Stomach (tissue), 9 donors: ENCODE results near the gene TBX10. TPM values are rescaled to one million over a fixed set of nuclear protein-coding genes. Genes with fewer than 3 reads are reported as not detected.

Experiments used
- DNase-seq, 2 donors: peaks; one replicate each; pipeline versions ENCODE4 v3.0.0 to v3.0.0-alpha.2; 2013 to 2019
- H3K27ac ChIP-seq, 5 donors: fragments of 200-600 bp in 4 of 5; sonication (generic) in 4 of 5; one replicate each; pipeline ENCODE4 v1.5.1; 2013 to 2019; ENCODE audit warnings: mild to moderate bottlenecking in 1 of 5, moderate library complexity in 1 of 5
- H3K27me3 ChIP-seq, 3 donors: fragments of 200-600 bp; sonication (generic); one replicate each; pipeline ENCODE4 v1.5.1; 2017 to 2019; ENCODE audit warnings: mixed run types in 1 of 3
- H3K36me3 ChIP-seq, 4 donors: fragments of 200-600 bp; sonication (generic); 1 replicate in 3 of 4; 2 replicates in 1 of 4; pipeline ENCODE4 v1.5.1; 2016 to 2019
- H3K4me1 ChIP-seq, 4 donors: fragments of 200-600 bp; sonication (generic); one replicate each; pipeline ENCODE4 v1.5.1; 2016 to 2019
- H3K4me3 ChIP-seq, 4 donors: fragments of 200-600 bp; sonication (generic) in 3 of 4; one replicate each; pipeline ENCODE4 v1.5.1; 2016 to 2019; ENCODE audit warnings: mild to moderate bottlenecking in 1 of 4
- H3K9me3 ChIP-seq, 4 donors: fragments of 200-600 bp; sonication (generic); one replicate each; pipeline ENCODE4 v1.5.1; 2016 to 2019
- EP300 ChIP-seq: sonication (generic); formaldehyde crosslinking; IDR thresholded peaks from one replicate; pipeline ENCODE4 v1.6.1; 2017; ENCODE audit warnings: antibody characterized with exemption
- POLR2A ChIP-seq, 4 donors: fragments of 450-650 bp; IDR thresholded peaks; one replicate each; pipeline ENCODE4 v1.6.1; 2016; ENCODE audit warnings: antibody characterized with exemption in 4 of 4, control low read depth in 2 of 4, mild to moderate bottlenecking in 1 of 4, moderate library complexity in 1 of 4
- POLR2AphosphoS5 ChIP-seq, 3 donors: sonication (generic); formaldehyde crosslinking; IDR thresholded peaks; one replicate each; pipeline ENCODE4 v1.6.1; 2016; ENCODE audit warnings: antibody characterized with exemption in 3 of 3
- WGBS, 5 donors: extraction: QIAGEN DNeasy Blood & Tissue Kit in 3 of 5; methylation state at CpG; one replicate each; pipeline versions ENCODE4 v1.1.5 to v1.1.7; 2013 to 2018; 5-methylcytosine and 5-hydroxymethylcytosine counted together
- intact Hi-C: fragments of 100-400 bp; cut with DNase I; formaldehyde crosslinking; loops from one replicate; pipeline ENCODE4 v1.15.1; 2023; ENCODE audit warnings: low total_unique reads
- polyA plus RNA-seq, 3 donors: library from polyadenylated mRNA; stranded (reverse); fragments of 200-250 nt; gene quantifications; one replicate each; pipeline ENCODE4 v1.2.3, GENCODE V29; 2013
- small RNA-seq, 4 donors: library from RNA; depleted of rRNA; stranded (forward); fragments of <200 nt; gene quantifications; one replicate each; pipeline ENCODE3, GENCODE V24; 2016
- total RNA-seq, 5 donors: library from RNA; depleted of rRNA; stranded (reverse); fragments of >200 nt; gene quantifications; one replicate each; pipeline versions ENCODE4 v1.1.0 to v1.2.3, GENCODE V29; 2014 to 2016
- TF ChIP-seq, protein P1 (sequence below), 7 experiments: fragments of 450-650 bp in 4 of 7; fragments of 200-600 bp in 3 of 7; sonication (generic) in 3 of 7; IDR thresholded peaks; one replicate each; pipeline ENCODE4 v1.5.1; 2016 to 2019; ENCODE audit warnings: antibody characterized with exemption in 7 of 7, control low read depth in 2 of 7, mild to moderate bottlenecking in 1 of 7
- donor health status: healthy with polysubstance abuse.
- donor health status: Bipolar disorder and iron deficiency.
- donor health status: healthy.

The TBX10 gene
- total and polyA plus RNA-seq, 8 donors, result not detected

DNA sequence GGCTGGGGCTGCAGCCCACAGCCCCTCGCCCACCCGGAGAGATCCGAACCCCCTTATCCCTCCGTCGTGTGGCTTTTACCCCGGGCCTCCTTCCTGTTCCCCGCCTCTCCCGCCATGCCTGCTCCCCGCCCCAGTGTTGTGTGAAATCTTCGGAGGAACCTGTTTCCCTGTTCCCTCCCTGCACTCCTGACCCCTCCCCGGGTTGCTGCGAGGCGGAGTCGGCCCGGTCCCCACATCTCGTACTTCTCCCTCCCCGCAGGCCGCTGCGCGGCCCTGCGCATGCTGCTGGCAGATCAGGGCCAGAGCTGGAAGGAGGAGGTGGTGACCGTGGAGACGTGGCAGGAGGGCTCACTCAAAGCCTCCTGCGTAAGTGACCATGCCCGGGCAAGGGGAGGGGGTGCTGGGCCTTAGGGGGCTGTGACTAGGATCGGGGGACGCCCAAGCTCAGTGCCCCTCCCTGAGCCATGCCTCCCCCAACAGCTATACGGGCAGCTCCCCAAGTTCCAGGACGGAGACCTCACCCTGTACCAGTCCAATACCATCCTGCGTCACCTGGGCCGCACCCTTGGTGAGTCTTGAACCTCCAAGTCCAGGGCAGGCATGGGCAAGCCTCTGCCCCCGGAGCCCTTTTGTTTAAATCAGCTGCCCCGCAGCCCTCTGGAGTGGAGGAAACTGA lies 55.2 kb downstream of the TBX10 start:
- peak; percentile 81 to 91 for DNase-seq
- H3K36me3 ChIP-seq, result peaks cover 14 to 45% (median 44%) of the 10 kb centered on the region in 4 donors
- peak overlapping the region; percentile 97 to 99 (median 98) for H3K27ac ChIP-seq
- H3K4me3 ChIP-seq, result peak overlapping the region; percentile 64 to 85 (median 80)
- H3K4me1 ChIP-seq, result peaks cover 24 to 60% (median 55%) of the 10 kb centered on the region in 4 donors
- no peaks in the 10 kb centered on the region for H3K9me3 ChIP-seq
- peaks cover 0 to 3% (median 0%) of the 10 kb centered on the region in 3 donors for H3K27me3 ChIP-seq
- WGBS, 5 donors, result 8 to 11% (median 9%) methylated on average over 29 to 33 of the region's 33 CpGs
- TF ChIP-seq POLR2A (IDR thresholded peaks at IDR 0.05) (peak in 1 of 4 donors; percentile 37), EP300 (no peak), POLR2AphosphoS5 (IDR thresholded peaks at IDR 0.05) (peak in 2 of 3 donors; percentile 39 to 56)
- TF ChIP-seq, protein P1, sequence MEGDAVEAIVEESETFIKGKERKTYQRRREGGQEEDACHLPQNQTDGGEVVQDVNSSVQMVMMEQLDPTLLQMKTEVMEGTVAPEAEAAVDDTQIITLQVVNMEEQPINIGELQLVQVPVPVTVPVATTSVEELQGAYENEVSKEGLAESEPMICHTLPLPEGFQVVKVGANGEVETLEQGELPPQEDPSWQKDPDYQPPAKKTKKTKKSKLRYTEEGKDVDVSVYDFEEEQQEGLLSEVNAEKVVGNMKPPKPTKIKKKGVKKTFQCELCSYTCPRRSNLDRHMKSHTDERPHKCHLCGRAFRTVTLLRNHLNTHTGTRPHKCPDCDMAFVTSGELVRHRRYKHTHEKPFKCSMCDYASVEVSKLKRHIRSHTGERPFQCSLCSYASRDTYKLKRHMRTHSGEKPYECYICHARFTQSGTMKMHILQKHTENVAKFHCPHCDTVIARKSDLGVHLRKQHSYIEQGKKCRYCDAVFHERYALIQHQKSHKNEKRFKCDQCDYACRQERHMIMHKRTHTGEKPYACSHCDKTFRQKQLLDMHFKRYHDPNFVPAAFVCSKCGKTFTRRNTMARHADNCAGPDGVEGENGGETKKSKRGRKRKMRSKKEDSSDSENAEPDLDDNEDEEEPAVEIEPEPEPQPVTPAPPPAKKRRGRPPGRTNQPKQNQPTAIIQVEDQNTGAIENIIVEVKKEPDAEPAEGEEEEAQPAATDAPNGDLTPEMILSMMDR (IDR thresholded peaks at IDR 0.05), result no peak
- intact Hi-C loops, result no loop called here

DNA sequence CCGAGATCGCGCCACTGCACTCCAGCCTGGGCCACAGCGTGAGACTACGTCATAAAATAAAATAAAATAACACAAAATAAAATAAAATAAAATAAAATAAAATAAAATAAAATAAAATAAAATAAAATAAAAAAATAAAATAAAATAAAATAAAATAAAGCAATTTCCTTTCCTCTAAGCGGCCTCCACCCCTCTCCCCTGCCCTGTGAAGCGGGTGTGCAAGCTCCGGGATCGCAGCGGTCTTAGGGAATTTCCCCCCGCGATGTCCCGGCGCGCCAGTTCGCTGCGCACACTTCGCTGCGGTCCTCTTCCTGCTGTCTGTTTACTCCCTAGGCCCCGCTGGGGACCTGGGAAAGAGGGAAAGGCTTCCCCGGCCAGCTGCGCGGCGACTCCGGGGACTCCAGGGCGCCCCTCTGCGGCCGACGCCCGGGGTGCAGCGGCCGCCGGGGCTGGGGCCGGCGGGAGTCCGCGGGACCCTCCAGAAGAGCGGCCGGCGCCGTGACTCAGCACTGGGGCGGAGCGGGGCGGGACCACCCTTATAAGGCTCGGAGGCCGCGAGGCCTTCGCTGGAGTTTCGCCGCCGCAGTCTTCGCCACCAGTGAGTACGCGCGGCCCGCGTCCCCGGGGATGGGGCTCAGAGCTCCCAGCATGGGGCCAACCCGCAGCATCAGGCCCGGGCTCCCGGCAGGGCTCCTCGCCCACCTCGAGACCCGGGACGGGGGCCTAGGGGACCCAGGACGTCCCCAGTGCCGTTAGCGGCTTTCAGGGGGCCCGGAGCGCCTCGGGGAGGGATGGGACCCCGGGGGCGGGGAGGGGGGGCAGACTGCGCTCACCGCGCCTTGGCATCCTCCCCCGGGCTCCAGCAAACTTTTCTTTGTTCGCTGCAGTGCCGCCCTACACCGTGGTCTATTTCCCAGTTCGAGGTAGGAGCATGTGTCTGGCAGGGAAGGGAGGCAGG lies 56.0 kb downstream of the TBX10 start, which contains the start of gene GSTP1:
GSTP1 (plus strand) TSS at position 566 of the 958 bp plus-strand sequence; CDS start at position 598, 32 bp downstream.
- Histone ChIP-seq H3K27ac (peak within 1 kb of the TSS; percentile 97 to 99 (median 98)), H3K4me1 (peaks cover 27 to 64% (median 59%) of the 10 kb centered on the region in 4 donors), H3K27me3 (peaks cover 0 to 6% (median 0%) of the 10 kb centered on the region in 3 donors), H3K9me3 (no peaks in the 10 kb centered on the region), H3K4me3 (peak within 1 kb of the TSS; percentile 64 to 85 (median 80)), H3K36me3 (peaks cover 14 to 38% (median 37%) of the 10 kb centered on the region in 4 donors)
- WGBS, 5 donors, result 1 to 3% (median 2%) methylated on average over 39 to 81 of the region's 81 CpGs
- peak; percentile 88 to 97 for DNase-seq
- intact Hi-C loops, result no loop called here
- TF ChIP-seq POLR2AphosphoS5 (IDR thresholded peaks at IDR 0.05), result peak; percentile 68 to 96 (median 94)
- TF ChIP-seq, protein P1 (IDR thresholded peaks at IDR 0.05), result peak in 5 of 7 experiments; percentile 27 to 84 (median 59)
- TF ChIP-seq EP300, result no peak
- peak in 1 of 4 donors; percentile 63 for TF ChIP-seq POLR2A (IDR thresholded peaks at IDR 0.05)

DNA sequence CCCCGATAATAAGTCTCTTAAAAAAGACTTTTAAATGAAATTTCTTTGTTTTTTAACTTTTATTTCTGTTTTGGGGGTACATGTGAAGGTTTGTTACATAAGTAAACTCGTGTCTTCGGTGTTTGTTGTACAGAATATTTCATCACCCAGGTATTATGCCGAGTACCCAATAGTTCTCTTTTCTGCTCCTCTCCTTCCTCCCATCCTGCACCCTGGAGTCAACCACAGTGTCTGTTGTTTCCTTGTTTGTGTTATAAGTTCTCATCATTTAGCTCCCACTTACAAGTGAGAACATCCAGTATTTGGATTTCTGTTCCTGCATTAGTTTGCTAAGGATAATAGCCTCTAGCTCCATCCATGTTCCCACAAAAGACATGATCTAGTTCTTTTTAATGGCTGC lies 57.6 kb downstream of the TBX10 start:
- no peak overlapping the region for H3K4me3 ChIP-seq
- peaks cover 27 to 69% (median 64%) of the 10 kb centered on the region in 4 donors for H3K4me1 ChIP-seq
- H3K9me3 ChIP-seq, result no peaks in the 10 kb centered on the region
- peaks cover 8 to 23% (median 22%) of the 10 kb centered on the region in 4 donors for H3K36me3 ChIP-seq
- H3K27ac ChIP-seq, result peak overlapping the region in 4 of 5 donors; percentile 13 to 99 (median 98)
- WGBS, 5 donors, result 42 to 62% (median 51%) methylated on average over 4 of the region's 4 CpGs
- H3K27me3 ChIP-seq, result peaks cover 0 to 21% (median 0%) of the 10 kb centered on the region in 3 donors
- no peak for DNase-seq
- intact Hi-C loops, result no loop called here
- TF ChIP-seq POLR2A (IDR thresholded peaks at IDR 0.05), result no peak
- TF ChIP-seq POLR2AphosphoS5 (IDR thresholded peaks at IDR 0.05), result no peak
- TF ChIP-seq EP300, result no peak
- TF ChIP-seq, protein P1 (IDR thresholded peaks at IDR 0.05), result no peak

DNA sequence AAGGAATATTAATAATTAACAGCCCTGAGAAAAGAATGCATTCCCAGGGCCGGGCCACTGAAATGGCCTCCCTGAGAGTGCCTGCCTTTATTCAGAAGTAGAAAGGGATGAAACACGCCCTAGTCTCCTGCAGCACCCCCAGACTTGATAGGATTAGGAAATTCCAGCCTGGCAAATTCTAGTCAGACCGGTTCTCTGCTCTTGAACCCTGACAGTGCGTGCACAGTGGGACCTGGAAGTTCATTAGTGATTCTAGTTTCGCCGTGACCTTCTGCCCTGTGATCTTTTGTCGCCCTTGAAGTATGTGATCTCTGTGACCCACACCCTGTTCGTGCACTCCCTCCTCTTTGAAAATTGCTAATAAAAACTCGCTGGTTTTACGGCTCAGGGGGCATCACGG lies 58.1 kb downstream of the TBX10 start:
- Histone ChIP-seq H3K4me3 (no peak overlapping the region), H3K36me3 (peaks cover 6 to 17% (median 16%) of the 10 kb centered on the region in 4 donors), H3K4me1 (peaks cover 27 to 69% (median 61%) of the 10 kb centered on the region in 4 donors), H3K27ac (peak overlapping the region; percentile 13 to 99 (median 98)), H3K9me3 (no peaks in the 10 kb centered on the region), H3K27me3 (peaks cover 0 to 26% (median 0%) of the 10 kb centered on the region in 3 donors)
- peak in 2 of 3 donors; percentile 11 to 20 for TF ChIP-seq POLR2AphosphoS5 (IDR thresholded peaks at IDR 0.05)
- TF ChIP-seq EP300, result no peak
- peak; percentile 56 to 81 for DNase-seq
- 25 to 35% (median 30%) methylated on average over 11 of the region's 11 CpGs for WGBS, 5 donors
- intact Hi-C loops, result no loop called here

Small RNAs within 50 kb of the gene (small RNA-seq; reads per million reads assigned to genes)
- gene AP003385.3 (0 reads per million in 4 donors), gene RPL37P2 (0 reads per million in 4 donors)

Other genes with a start within 250 kb of the TBX10 start
- gene RAD9A, start 247.8 kb downstream of the TBX10 start, total RNA-seq, result 10 to 100 TPM in 4 of 5 donors, 1 to 10 TPM in 1; 7.0 to 88.9 (median 29.5) TPM
- 10 to 100 TPM; 11.8 to 30.3 (median 17.0) TPM for gene RAD9A, start 247.8 kb downstream of the TBX10 start, polyA plus RNA-seq
- 100 to 1,000 TPM in 2 of 5 donors, 10 to 100 TPM in 3; 28.6 to 229 (median 97.9) TPM for gene PPP1CA, start 237.9 kb downstream of the TBX10 start, total RNA-seq
- gene PPP1CA, start 237.9 kb downstream of the TBX10 start, polyA plus RNA-seq, result 100 to 1,000 TPM; 109 to 203 (median 153) TPM
- gene TBC1D10C, start 235.7 kb downstream of the TBX10 start, total RNA-seq, result 10 to 100 TPM in 1 of 5 donors, 1 to 10 TPM in 3, under 1 TPM in 1; 0.29 to 12.0 (median 3.5) TPM
- 1 to 10 TPM; 2.8 to 6.1 (median 5.5) TPM for gene TBC1D10C, start 235.7 kb downstream of the TBX10 start, polyA plus RNA-seq
- gene CARNS1, start 224.1 kb downstream of the TBX10 start, total RNA-seq, result 10 to 100 TPM in 3 of 5 donors, 1 to 10 TPM in 1, under 1 TPM in 1; 0.29 to 33.3 (median 15.4) TPM
- 1 to 10 TPM in 2 of 3 donors, under 1 TPM in 1; 0.88 to 3.4 (median 2.4) TPM for gene CARNS1, start 224.1 kb downstream of the TBX10 start, polyA plus RNA-seq
- 100 to 1,000 TPM in 2 of 5 donors, 10 to 100 TPM in 3; 29.7 to 434 (median 82.3) TPM for gene RPS6KB2, start 211.3 kb downstream of the TBX10 start, total RNA-seq
- 10 to 100 TPM; 49.3 to 74.1 (median 68.9) TPM for gene RPS6KB2, start 211.3 kb downstream of the TBX10 start, polyA plus RNA-seq
- 10 to 100 TPM in 1 of 5 donors, 1 to 10 TPM in 2, not detected in 2; 1.7 to 15.2 (median 3.5) TPM for gene PTPRCAP, start 202.1 kb downstream of the TBX10 start, total RNA-seq
- gene PTPRCAP, start 202.1 kb downstream of the TBX10 start, polyA plus RNA-seq, result 10 to 100 TPM in 2 of 3 donors, 1 to 10 TPM in 1; 4.5 to 25.3 (median 20.2) TPM
- 100 to 1,000 TPM in 2 of 5 donors, 10 to 100 TPM in 3; 48.3 to 160 (median 82.2) TPM for gene CORO1B, start 196.3 kb downstream of the TBX10 start, total RNA-seq
- gene CORO1B, start 196.3 kb downstream of the TBX10 start, polyA plus RNA-seq, result 100 to 1,000 TPM in 2 of 3 donors, 10 to 100 TPM in 1; 84.4 to 125 (median 104) TPM
- not detected for gene GPR152, start 187.0 kb downstream of the TBX10 start, total RNA-seq
- gene GPR152, start 187.0 kb downstream of the TBX10 start, polyA plus RNA-seq, result not detected
- under 1 TPM in 3 of 5 donors, not detected in 2; 0.43 to 0.73 (median 0.45) TPM for gene CABP4, start 184.4 kb downstream of the TBX10 start, total RNA-seq
- 1 to 10 TPM in 2 of 3 donors, under 1 TPM in 1; 0.50 to 1.7 (median 1.7) TPM for gene CABP4, start 184.4 kb downstream of the TBX10 start, polyA plus RNA-seq
- gene TMEM134, start 170.5 kb downstream of the TBX10 start, total RNA-seq, result 100 to 1,000 TPM in 3 of 5 donors, 10 to 100 TPM in 2; 57.6 to 392 (median 174) TPM
- gene TMEM134, start 170.5 kb downstream of the TBX10 start, polyA plus RNA-seq, result 100 to 1,000 TPM; 118 to 130 (median 126) TPM
- 100 to 1,000 TPM in 1 of 5 donors, 10 to 100 TPM in 4; 36.4 to 140 (median 60.7) TPM for gene AIP, start 156.7 kb downstream of the TBX10 start, total RNA-seq
- 10 to 100 TPM; 75.5 to 86.6 (median 84.2) TPM for gene AIP, start 156.7 kb downstream of the TBX10 start, polyA plus RNA-seq
- gene PITPNM1, start 134.4 kb downstream of the TBX10 start, total RNA-seq, result 100 to 1,000 TPM in 1 of 5 donors, 10 to 100 TPM in 4; 12.3 to 133 (median 42.4) TPM
- gene PITPNM1, start 134.4 kb downstream of the TBX10 start, polyA plus RNA-seq, result 10 to 100 TPM; 15.9 to 18.9 (median 17.3) TPM
- gene CDK2AP2, start 131.6 kb downstream of the TBX10 start, total RNA-seq, result 10 to 100 TPM in 4 of 5 donors, 1 to 10 TPM in 1; 8.3 to 68.3 (median 52.7) TPM
- gene CDK2AP2, start 131.6 kb downstream of the TBX10 start, polyA plus RNA-seq, result 10 to 100 TPM; 60.9 to 95.9 (median 74.7) TPM
- not detected for gene CABP2, start 116.3 kb downstream of the TBX10 start, total RNA-seq
- not detected for gene CABP2, start 116.3 kb downstream of the TBX10 start, polyA plus RNA-seq
- 100 to 1,000 TPM; 393 to 726 (median 523) TPM for gene GSTP1, start 56.0 kb downstream of the TBX10 start, total RNA-seq
- gene GSTP1, start 56.0 kb downstream of the TBX10 start, polyA plus RNA-seq, result 1,000 to 10,000 TPM in 2 of 3 donors, 100 to 1,000 TPM in 1; 670 to 2,840 (median 1,703) TPM
- gene NDUFV1, start 32.8 kb downstream of the TBX10 start, total RNA-seq, result 100 to 1,000 TPM; 186 to 806 (median 497) TPM
- gene NDUFV1, start 32.8 kb downstream of the TBX10 start, polyA plus RNA-seq, result 100 to 1,000 TPM; 148 to 193 (median 181) TPM
- gene NUDT8, start 9.8 kb downstream of the TBX10 start, total RNA-seq, result 100 to 1,000 TPM in 1 of 5 donors, 1 to 10 TPM in 2, not detected in 2; 4.6 to 333 (median 8.8) TPM
- 10 to 100 TPM; 15.0 to 41.0 (median 19.5) TPM for gene NUDT8, start 9.8 kb downstream of the TBX10 start, polyA plus RNA-seq
- gene ACY3, start 11.0 kb upstream of the TBX10 start, total RNA-seq, result 10 to 100 TPM in 1 of 5 donors, 1 to 10 TPM in 2, under 1 TPM in 1, not detected in 1; 0.45 to 17.1 (median 1.1) TPM
- 1 to 10 TPM; 7.5 to 9.1 (median 8.7) TPM for gene ACY3, start 11.0 kb upstream of the TBX10 start, polyA plus RNA-seq
- under 1 TPM in 1 of 5 donors, not detected in 4; 0.89 TPM for gene ALDH3B2, start 34.9 kb upstream of the TBX10 start, total RNA-seq
- gene ALDH3B2, start 34.9 kb upstream of the TBX10 start, polyA plus RNA-seq, result 10 to 100 TPM in 1 of 3 donors, not detected in 2; 23.5 TPM